H7 (cell line): Measurements from ENCODE around the gene WNT7B. TPM values are rescaled to one million over a fixed set of nuclear protein-coding genes. Genes with fewer than 3 reads are reported as not detected.

Experiments used
- DNase-seq: peaks from one replicate; pipeline ENCODE4 v3.0.0; 2012
- H3K27me3 ChIP-seq: 2 replicates; pipeline ENCODE4 v1.6.0; 2011; ENCODE audit warnings: mild to moderate bottlenecking, low read length; ENCODE audit not compliant: control insufficient read depth, insufficient read depth
- H3K36me3 ChIP-seq: replicated peaks from 2 replicates; pipeline ENCODE4 v1.5.1; 2011; ENCODE audit warnings: low read length; ENCODE audit not compliant: control insufficient read depth, insufficient read depth
- H3K4me3 ChIP-seq: 2 replicates; pipeline ENCODE4 v1.5.1; 2011; ENCODE audit warnings: low read depth, mild to moderate bottlenecking, control low read depth, low read length, moderate library complexity; ENCODE audit not compliant: insufficient read depth
- total RNA-seq: library from RNA; depleted of rRNA; stranded (reverse); fragments of >200 nt; shearing (Covaris generic); gene quantifications from 2 replicates; pipeline ENCODE4 v1.2.3, GENCODE V29; 2014; rRNA removed

WNT7B gene
- total RNA-seq, 1 experiment from 2014 or later, result 0.10 TPM

- H3K27me3 ChIP-seq, result peaks cover 2% of the 10 kb centered on the region; the same call in 1 of the 2 replicates
- H3K36me3 ChIP-seq, result no peaks in the 10 kb centered on the region
- peak; percentile 31 for DNase-seq
- H3K4me3 ChIP-seq, result no peak overlapping the region
Measured at GRCh38 chr22:45879552-45879949, 97.4 kb downstream of the WNT7B start.

- DNase-seq, result peak; percentile 66
- no peaks in the 10 kb centered on the region for H3K36me3 ChIP-seq
- no peak overlapping the region for H3K4me3 ChIP-seq
- H3K27me3 ChIP-seq, result peaks cover 2% of the 10 kb centered on the region; the same call in 1 of the 2 replicates
Measured at GRCh38 chr22:45878901-45879551, 97.9 kb downstream of the WNT7B start.

GRCh38 chr22:45878051-45878781 is 98.7 kb downstream of the WNT7B start:
- DNase-seq, result peak; percentile 86
- Histone ChIP-seq H3K27me3 (peaks cover 2% of the 10 kb centered on the region; the same call in 1 of the 2 replicates), H3K36me3 (no peaks in the 10 kb centered on the region), H3K4me3 (no peak overlapping the region)

DNA sequence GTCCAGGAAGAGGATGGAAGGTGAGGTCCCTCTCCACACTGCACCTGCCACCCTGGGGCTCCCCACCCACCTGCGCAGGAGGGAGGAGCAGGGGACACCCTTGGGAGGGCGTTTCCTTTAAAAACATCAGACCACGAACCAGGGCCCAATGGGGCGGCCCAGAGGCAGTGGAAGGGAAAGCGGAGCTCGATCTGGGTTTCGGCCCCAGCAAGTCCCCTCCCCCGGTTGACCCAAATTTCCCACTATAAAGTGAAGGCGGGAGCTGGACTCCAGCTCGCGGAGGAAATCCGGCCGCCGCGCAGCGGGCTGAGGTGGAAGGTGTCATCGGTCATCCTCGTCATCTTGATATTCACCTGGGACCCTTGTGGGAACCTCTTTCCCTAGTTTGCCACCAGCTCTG is 99.3 kb downstream of the WNT7B start:
- Histone ChIP-seq H3K36me3 (no peaks in the 10 kb centered on the region), H3K27me3 (peaks cover 2% of the 10 kb centered on the region; the same call in 1 of the 2 replicates), H3K4me3 (no peak overlapping the region)
- DNase-seq, result peak; percentile 71

DNA sequence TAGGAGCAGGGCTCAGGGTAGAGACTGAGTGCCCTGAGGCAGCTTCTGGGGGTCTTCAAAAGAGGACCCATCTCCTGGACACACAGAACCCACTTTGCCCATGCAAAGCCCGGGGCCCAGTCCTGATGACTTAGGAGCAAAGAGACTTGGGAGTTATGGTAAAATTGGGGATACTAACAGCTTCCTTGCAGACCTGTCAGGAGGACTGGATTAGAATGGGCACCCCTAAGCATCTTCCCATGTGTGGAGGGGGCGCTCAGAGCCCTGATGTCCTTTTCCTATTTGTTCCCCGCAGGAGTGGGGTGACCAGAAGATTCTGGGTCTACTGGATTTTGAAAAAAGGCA is 100.0 kb downstream of the WNT7B start:
- Histone ChIP-seq H3K36me3 (no peaks in the 10 kb centered on the region), H3K27me3 (peaks cover 2% of the 10 kb centered on the region; the same call in 1 of the 2 replicates), H3K4me3 (no peak overlapping the region)
- no peak for DNase-seq

GRCh38 chr22:45876136-45877035 is 100.6 kb downstream of the WNT7B start:
- no peaks in the 10 kb centered on the region for H3K36me3 ChIP-seq
- peaks cover 2% of the 10 kb centered on the region; the same call in 1 of the 2 replicates for H3K27me3 ChIP-seq
- DNase-seq, result peak; percentile 55
- no peak overlapping the region for H3K4me3 ChIP-seq

DNA sequence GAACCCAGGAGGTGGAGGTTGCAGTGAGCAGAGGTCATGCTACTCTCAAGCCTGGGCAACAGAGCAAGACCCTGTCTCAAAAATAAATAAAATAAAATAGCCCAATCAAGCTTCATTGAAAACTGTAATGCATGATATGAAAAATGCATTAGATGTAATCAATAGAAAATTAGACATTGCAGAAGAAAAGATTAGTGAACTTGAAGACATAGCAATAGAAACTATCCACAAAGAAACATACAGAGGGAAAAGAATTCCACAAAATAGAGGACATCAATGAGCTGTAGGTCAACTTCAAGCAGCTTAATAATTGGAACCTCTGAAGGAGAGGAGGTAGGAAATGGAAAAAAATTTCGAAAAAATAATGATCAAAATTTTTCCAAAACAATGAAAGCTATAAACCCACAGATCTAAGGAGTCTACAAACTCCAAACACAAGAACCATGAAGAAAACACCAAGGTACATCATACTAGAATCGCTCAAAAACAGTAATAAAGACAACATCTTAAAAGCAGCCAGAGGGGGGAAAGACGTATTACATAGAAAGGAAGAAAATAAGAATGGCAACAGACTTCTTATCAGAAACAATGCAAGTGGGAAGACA is 104.2 kb downstream of the WNT7B start:
- H3K4me3 ChIP-seq, result no peak overlapping the region
- no peaks in the 10 kb centered on the region for H3K36me3 ChIP-seq
- DNase-seq, result no peak
- peaks cover 14% of the 10 kb centered on the region for H3K27me3 ChIP-seq

GRCh38 chr22:45871721-45872120 is 105.2 kb downstream of the WNT7B start:
- Histone ChIP-seq H3K27me3 (peaks cover 24% of the 10 kb centered on the region), H3K4me3 (no peak overlapping the region)

More at GRCh38 chr22:45871721-45872120, 105.2 kb downstream of the WNT7B start:
- DNase-seq, result no peak
- H3K36me3 ChIP-seq, result no peaks in the 10 kb centered on the region

Other genes starting within 250 kb of the WNT7B start
- gene PPARA, start 173.4 kb upstream of the WNT7B start, total RNA-seq, result 1.2 and 7.8 TPM in 2 replicates